Measurements from ENCODE around the gene ANKRD33B. TPM values are rescaled to one million over a fixed set of nuclear protein-coding genes. Genes with fewer than 3 reads are reported as not detected.

ANKRD33B gene
- polyA plus RNA-seq, 1 experiment, result 3.4 TPM

DNA sequence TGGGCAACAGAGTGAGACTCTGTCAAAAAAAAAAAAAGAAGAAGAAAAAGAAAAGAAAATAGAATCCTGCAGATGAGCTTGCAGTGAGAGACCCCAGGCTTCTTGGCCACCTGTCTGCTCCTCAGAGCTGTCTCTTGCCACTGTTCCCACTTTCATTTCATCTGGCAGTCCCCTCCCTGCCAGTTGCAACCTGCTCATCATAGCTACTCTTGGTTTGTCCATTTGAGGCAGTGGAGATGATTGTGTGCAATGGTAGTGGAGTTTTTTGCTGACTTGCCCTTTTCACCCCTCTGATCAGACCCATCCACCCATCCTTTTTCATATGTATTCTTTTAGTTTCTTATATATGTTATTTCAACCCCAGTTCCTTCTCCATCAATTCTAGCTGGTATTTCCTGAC, 28.7 kb downstream of the ANKRD33B start:
- POLR2A ChIA-PET, result no interaction called here
- CTCF ChIA-PET, result interaction anchor here (1.0 to 1.7 kb wide), 3 partner anchors 9 to 36 kb away, joined by 3 to 6 read pairs (median 4); no protein-coding TSS in a partner anchor

DNA sequence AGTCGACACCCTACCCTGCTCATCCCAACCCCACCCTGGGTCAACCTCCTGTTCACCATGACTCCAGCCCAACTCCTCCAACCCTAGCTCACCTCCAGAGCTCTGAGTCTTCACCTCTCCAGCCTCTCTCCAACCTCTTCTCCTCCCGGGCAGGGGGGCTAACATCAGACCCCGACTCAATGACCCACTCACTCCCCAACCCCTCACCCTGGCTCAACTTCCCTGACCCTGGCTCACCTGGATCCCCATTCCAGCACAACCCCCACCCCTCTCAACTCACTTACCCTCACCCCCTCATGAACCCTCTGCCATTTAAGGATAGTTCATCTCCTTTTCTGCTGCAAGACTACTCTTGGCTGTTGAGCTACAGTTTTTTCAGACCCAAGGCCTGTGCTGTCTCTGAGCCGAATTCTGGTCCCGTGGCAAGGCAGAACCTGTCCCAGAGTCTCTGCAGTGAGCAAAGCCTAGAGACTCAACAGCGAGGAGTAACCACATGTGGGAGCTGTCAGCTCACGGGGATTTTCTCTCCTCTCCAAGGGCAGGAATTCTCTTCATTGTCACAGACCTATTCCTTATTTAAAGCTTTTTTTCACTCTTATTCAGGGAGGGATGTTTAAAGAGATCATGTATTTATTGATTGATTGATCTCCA, 29.8 kb downstream of the ANKRD33B start:
- ChIA-PET CTCF (interaction anchor here (0.8 to 2.1 kb wide), 3 partner anchors 17 to 141 kb away, joined by 3 to 6 read pairs (median 6); no protein-coding TSS in a partner anchor), POLR2A (no interaction called here)
- no peak for DNase-seq (ENCODE audit: low read depth)
- Histone ChIP-seq H3K27me3 (ENCODE audit: control insufficient read depth, insufficient read depth, low read length) (no peaks in the 10 kb centered on the region), H3K4me3 (ENCODE audit: low read depth, low read length) (no peak overlapping the region), H3K36me3 (ENCODE audit: control insufficient read depth, insufficient read depth, low read length) (no peaks in the 10 kb centered on the region)
- TF ChIP-seq CTCF (IDR thresholded peaks at IDR 0.05; ENCODE audit: insufficient read depth, low read depth, low read length), result no peak

More for the DNA sequence above, 28.7 kb downstream of the ANKRD33B start:
- no peak for TF ChIP-seq CTCF (IDR thresholded peaks at IDR 0.05; ENCODE audit: insufficient read depth, low read depth, low read length)
- H3K36me3 ChIP-seq (ENCODE audit: control insufficient read depth, insufficient read depth, low read length), result no peaks in the 10 kb centered on the region
- no peak for DNase-seq (ENCODE audit: low read depth)
- H3K27me3 ChIP-seq (ENCODE audit: control insufficient read depth, insufficient read depth, low read length), result no peaks in the 10 kb centered on the region
- no peak overlapping the region for H3K4me3 ChIP-seq (ENCODE audit: low read depth, low read length)

DNA sequence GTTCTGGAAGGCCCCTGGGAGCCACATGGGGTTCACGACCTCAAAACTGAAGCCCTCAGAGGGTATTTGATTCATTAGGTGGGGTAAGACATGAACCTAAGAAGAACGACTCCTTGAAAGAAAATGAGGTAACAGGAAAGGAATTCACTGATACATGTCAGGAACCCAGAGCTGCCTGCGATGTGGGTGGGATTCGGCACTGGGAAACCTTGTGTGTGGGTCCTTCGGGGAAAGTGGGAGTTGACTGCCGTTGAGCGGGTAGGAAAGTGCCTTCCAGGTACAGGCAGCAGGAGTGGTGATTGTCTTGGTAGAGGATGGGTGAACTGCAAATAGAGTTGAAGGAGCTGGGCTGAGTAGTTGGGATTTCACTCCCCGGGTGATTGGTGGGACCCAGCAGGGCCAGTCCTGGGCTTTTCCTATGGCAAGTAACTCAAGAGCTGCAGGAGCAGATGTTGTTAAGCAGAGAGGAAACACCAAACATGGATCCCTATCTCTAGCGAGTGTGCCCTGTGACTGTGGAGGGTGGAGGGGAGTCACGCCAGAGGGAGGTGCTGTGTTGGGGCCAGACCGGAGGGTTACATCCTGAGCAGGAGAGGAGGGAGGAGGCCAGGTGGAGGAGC, 30.8 kb downstream of the ANKRD33B start:
- CTCF ChIA-PET, result interaction anchor here (2.1 kb wide), 1 partner anchor 142 kb away, joined by 6 read pairs; no protein-coding TSS in a partner anchor

GRCh38 chr5:10595293-10595671, 31.4 kb downstream of the ANKRD33B start:
- H3K4me3 ChIP-seq (ENCODE audit: low read depth, low read length), result peak overlapping the region; percentile 16; the same call in 1 of the 2 replicates
- ChIA-PET CTCF (interaction anchor here (2.1 kb wide), 1 partner anchor 143 kb away, joined by 6 read pairs; no protein-coding TSS in a partner anchor), POLR2A (no interaction called here)
- no peak for TF ChIP-seq CTCF (IDR thresholded peaks at IDR 0.05; ENCODE audit: insufficient read depth, low read depth, low read length)
- no peaks in the 10 kb centered on the region for H3K36me3 ChIP-seq (ENCODE audit: control insufficient read depth, insufficient read depth, low read length)
- peak; percentile 26 for DNase-seq (ENCODE audit: low read depth)
- no peaks in the 10 kb centered on the region for H3K27me3 ChIP-seq (ENCODE audit: control insufficient read depth, insufficient read depth, low read length)

More for the DNA sequence above, 30.8 kb downstream of the ANKRD33B start:
- H3K36me3 ChIP-seq (ENCODE audit: control insufficient read depth, insufficient read depth, low read length), result no peaks in the 10 kb centered on the region
- DNase-seq (ENCODE audit: low read depth), result no peak
- POLR2A ChIA-PET, result no interaction called here
- no peak overlapping the region for H3K4me3 ChIP-seq (ENCODE audit: low read depth, low read length)
- no peak for TF ChIP-seq CTCF (IDR thresholded peaks at IDR 0.05; ENCODE audit: insufficient read depth, low read depth, low read length)
- no peaks in the 10 kb centered on the region for H3K27me3 ChIP-seq (ENCODE audit: control insufficient read depth, insufficient read depth, low read length)

- ChIA-PET CTCF (no interaction called here), POLR2A (no interaction called here)
- Histone ChIP-seq H3K27me3 (ENCODE audit: control insufficient read depth, insufficient read depth, low read length) (no peaks in the 10 kb centered on the region), H3K36me3 (ENCODE audit: control insufficient read depth, insufficient read depth, low read length) (no peaks in the 10 kb centered on the region), H3K4me3 (ENCODE audit: low read depth, low read length) (peak overlapping the region; percentile 16; the same call in 1 of the 2 replicates)
- peak; percentile 76 for DNase-seq (ENCODE audit: low read depth)
- TF ChIP-seq CTCF (IDR thresholded peaks at IDR 0.05; ENCODE audit: insufficient read depth, low read depth, low read length), result no peak
These were observed 31.9 kb downstream of the ANKRD33B start for GRCh38 chr5:10595672-10596309.
